ENCODE measurements around the gene NCDN. TPM values are rescaled to one million over a fixed set of nuclear protein-coding genes. Genes with fewer than 3 reads are reported as not detected.
A peak's percentile ranks its signal among the peaks of the same experiment; 100 is the strongest.

NCDN gene
- total RNA-seq, 2 experiments from 2014 or later = 21.1 to 23.4 TPM

- ChIA-PET CTCF (interaction anchor here (0.6 to 2.6 kb wide), 6 partner anchors 9 to 260 kb away, joined by 3 to 14 read pairs (median 4); no protein-coding TSS in a partner anchor), POLR2A (interaction anchor here (0.6 kb wide), 1 partner anchor 22 kb away, joined by 9 read pairs; no protein-coding TSS in a partner anchor)
- H3K36me3 Mint-ChIP-seq (ENCODE audit: low read depth) = peaks cover 33% of the 10 kb centered on the region
- DNase-seq (no peak), ATAC-seq (no peak)
- no peaks in the 10 kb centered on the region for H3K27me3 Mint-ChIP-seq
- H3K27ac Mint-ChIP-seq = no peak overlapping the region
- H3K4me1 Mint-ChIP-seq = peaks cover 34% of the 10 kb centered on the region
- intact Hi-C loops (cut with DNase I, micrococcal nuclease) = no loop called here
- H3K9me3 Mint-ChIP-seq (ENCODE audit: low read depth) = peaks cover 11% of the 10 kb centered on the region
- H3K4me3 Mint-ChIP-seq = no peak overlapping the region
Observed at GRCh38 chr1:35532497-35533223, 24.9 kb upstream of the NCDN start.

DNA sequence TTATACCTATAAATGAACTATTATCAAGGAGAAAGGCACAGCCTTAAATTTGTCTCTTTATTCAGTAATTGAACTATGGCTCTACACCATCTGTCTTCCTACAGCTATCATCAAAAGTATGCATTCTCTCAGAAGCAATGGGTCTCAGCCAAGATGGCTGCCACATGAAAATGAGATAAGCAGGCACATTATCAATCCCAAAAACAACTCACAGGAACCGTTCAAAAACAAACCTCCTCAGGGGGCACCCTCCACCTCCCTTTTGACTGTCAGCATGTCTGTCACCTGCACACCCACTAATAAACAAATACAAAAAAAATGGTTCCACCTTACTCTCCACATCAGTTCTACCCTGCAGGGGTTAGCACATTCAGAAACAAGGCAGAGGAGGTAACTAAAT, 24.0 kb upstream of the NCDN start:
- Mint-ChIP-seq H3K27me3 (no peaks in the 10 kb centered on the region), H3K36me3 (ENCODE audit: low read depth) (peaks cover 28% of the 10 kb centered on the region), H3K4me3 (no peak overlapping the region), H3K9me3 (ENCODE audit: low read depth) (peaks cover 7% of the 10 kb centered on the region), H3K27ac (no peak overlapping the region), H3K4me1 (peaks cover 42% of the 10 kb centered on the region)
- ChIA-PET CTCF (interaction anchor here (0.9 to 2.6 kb wide), 3 partner anchors 8 to 82 kb away, joined by 3 to 14 read pairs (median 6); no protein-coding TSS in a partner anchor), POLR2A (interaction anchor here (0.7 kb wide), 1 partner anchor 34 kb away, joined by 3 read pairs; no protein-coding TSS in a partner anchor)
- DNase-seq = no peak
- intact Hi-C loops (cut with DNase I, micrococcal nuclease) = no loop called here
- ATAC-seq = no peak

- Mint-ChIP-seq H3K36me3 (ENCODE audit: low read depth) (peaks cover 25% of the 10 kb centered on the region), H3K4me3 (no peak overlapping the region), H3K9me3 (ENCODE audit: low read depth) (peaks cover 4% of the 10 kb centered on the region), H3K27me3 (no peaks in the 10 kb centered on the region), H3K27ac (no peak overlapping the region), H3K4me1 (peaks cover 59% of the 10 kb centered on the region)
- DNase-seq = no peak
- intact Hi-C loops (cut with DNase I, micrococcal nuclease) = no loop called here
- ChIA-PET POLR2A (interaction anchor here (1.6 kb wide), 1 partner anchor 29 kb away, joined by 3 read pairs; no protein-coding TSS in a partner anchor), CTCF (interaction anchor here (1.0 to 2.4 kb wide), 5 partner anchors 17 to 237 kb away, joined by 3 to 16 read pairs (median 6); no protein-coding TSS in a partner anchor)
- no peak for ATAC-seq
Observed at GRCh38 chr1:35535243-35535642, 22.4 kb upstream of the NCDN start.

DNA sequence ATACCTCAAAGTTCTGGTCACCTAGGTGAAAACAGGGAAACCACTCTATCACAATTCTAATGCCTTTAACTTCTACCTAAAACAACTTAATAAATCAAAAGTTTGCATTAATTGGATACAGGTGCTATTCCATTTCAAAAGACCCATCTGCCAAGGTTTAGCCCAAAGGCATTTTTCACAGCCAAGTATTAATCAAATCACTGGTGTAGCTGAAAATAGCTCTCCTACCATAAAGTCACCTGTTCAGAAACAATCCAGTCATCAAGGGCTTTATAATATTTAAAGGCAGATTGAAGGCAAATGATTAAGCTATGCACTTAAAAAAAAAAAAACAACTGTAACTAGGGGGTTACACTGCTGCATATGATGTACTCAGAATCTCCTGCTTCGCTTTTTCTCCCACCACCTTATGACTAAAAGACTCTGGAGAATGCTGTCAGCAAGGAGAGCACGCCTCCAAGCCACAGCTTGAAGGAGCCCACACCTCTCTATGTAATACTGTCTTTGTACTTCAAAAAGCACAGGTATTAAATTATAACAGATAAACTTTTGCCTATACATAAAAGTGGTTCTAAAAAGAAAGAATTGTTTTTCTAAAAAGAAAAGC, 20.9 kb upstream of the NCDN start:
- intact Hi-C loops (cut with DNase I, micrococcal nuclease) = no loop called here
- no peaks in the 10 kb centered on the region for H3K9me3 Mint-ChIP-seq (ENCODE audit: low read depth)
- H3K4me3 Mint-ChIP-seq = no peak overlapping the region
- peaks cover 71% of the 10 kb centered on the region for H3K4me1 Mint-ChIP-seq
- CTCF ChIA-PET = interaction anchor here (0.6 to 2.4 kb wide), 12 partner anchors 12 to 1951 kb away, joined by 3 to 16 read pairs (median 3); no protein-coding TSS in a partner anchor
- H3K36me3 Mint-ChIP-seq (ENCODE audit: low read depth) = peaks cover 18% of the 10 kb centered on the region
- DNase-seq (peak; percentile 51), ATAC-seq (peak; percentile 68)
- H3K27ac Mint-ChIP-seq = peak overlapping the region; percentile 25
- no peaks in the 10 kb centered on the region for H3K27me3 Mint-ChIP-seq
- POLR2A ChIA-PET = interaction anchor here (0.5 to 1.6 kb wide), 6 partner anchors 11 to 280 kb away, joined by 3 to 13 read pairs (median 4); no protein-coding TSS in a partner anchor

DNA sequence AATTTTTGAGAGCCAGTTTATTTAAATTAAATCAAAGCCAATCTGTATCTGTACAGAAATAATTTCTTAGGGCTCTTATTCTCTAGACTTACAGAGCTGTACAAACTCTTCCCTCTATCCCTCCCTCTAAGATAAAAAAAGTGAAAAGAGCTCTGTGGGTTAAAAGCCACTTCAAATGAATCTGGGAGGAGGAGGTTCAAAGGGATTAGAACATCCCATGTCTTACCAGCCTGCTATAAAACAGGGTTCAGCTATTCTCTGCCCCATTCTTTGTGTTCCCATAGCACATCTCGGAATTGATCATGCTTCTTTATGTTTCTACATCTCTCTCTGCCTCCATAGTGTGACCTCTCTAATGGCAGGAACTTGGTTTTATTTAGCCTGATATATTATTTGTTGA, 19.8 kb upstream of the NCDN start:
- ChIA-PET POLR2A (interaction anchor here (1.0 to 1.1 kb wide), 2 partner anchors 20 to 281 kb away, joined by 3 to 13 read pairs; partner anchors contain the start of genes KIAA0319L and NCDN), CTCF (interaction anchor here (0.7 to 5.8 kb wide), 7 partner anchors 11 to 484 kb away, joined by 3 to 54 read pairs (median 4); no protein-coding TSS in a partner anchor)
- H3K36me3 Mint-ChIP-seq (ENCODE audit: low read depth) = peaks cover 17% of the 10 kb centered on the region
- peak overlapping the region; percentile 53 for H3K27ac Mint-ChIP-seq
- DNase-seq (no peak), ATAC-seq (no peak)
- H3K4me3 Mint-ChIP-seq = peak overlapping the region; percentile 12
- intact Hi-C loops (cut with DNase I, micrococcal nuclease) = loop anchor here in 1 of 2 experiments (2.0 kb wide), 2 partner anchors 19 to 31 kb away; partner anchors contain the start of genes KIAA0319L and NCDN
- H3K4me1 Mint-ChIP-seq = peaks cover 82% of the 10 kb centered on the region
- H3K9me3 Mint-ChIP-seq (ENCODE audit: low read depth) = no peaks in the 10 kb centered on the region
- H3K27me3 Mint-ChIP-seq = no peaks in the 10 kb centered on the region

GRCh38 chr1:35539073-35539823, 18.4 kb upstream of the NCDN start:
- intact Hi-C loops (cut with DNase I, micrococcal nuclease) = loop anchor here (1.0 to 2.0 kb wide), 4 partner anchors 18 to 33 kb away; partner anchors contain the start of genes KIAA0319L (in 2 of the 2) and NCDN (in 2 of the 2)
- ChIA-PET CTCF (interaction anchor here (0.6 to 5.8 kb wide), 5 partner anchors 31 to 459 kb away, joined by 3 to 54 read pairs (median 5); no protein-coding TSS in a partner anchor), POLR2A (interaction anchor here (0.6 to 1.5 kb wide), 4 partner anchors 33 to 230 kb away, joined by 3 to 11 read pairs (median 4); partner anchors contain the start of gene CLSPN)
- Mint-ChIP-seq H3K9me3 (ENCODE audit: low read depth) (no peaks in the 10 kb centered on the region), H3K27ac (peak overlapping the region; percentile 92), H3K36me3 (ENCODE audit: low read depth) (peaks cover 10% of the 10 kb centered on the region), H3K4me3 (peak overlapping the region; percentile 45), H3K27me3 (no peaks in the 10 kb centered on the region), H3K4me1 (peaks cover 87% of the 10 kb centered on the region)
- peak; percentile 76 for ATAC-seq
- peak; percentile 48 for DNase-seq

- CTCF ChIA-PET = interaction anchor here (0.7 to 5.8 kb wide), 4 partner anchors 31 to 88 kb away, joined by 4 to 54 read pairs (median 5); no protein-coding TSS in a partner anchor
- ATAC-seq = peak; percentile 55
- POLR2A ChIA-PET = interaction anchor here (0.6 to 1.5 kb wide), 4 partner anchors 33 to 229 kb away, joined by 3 to 11 read pairs (median 4); partner anchors contain the start of gene CLSPN
- Mint-ChIP-seq H3K36me3 (ENCODE audit: low read depth) (peaks cover 9% of the 10 kb centered on the region), H3K4me3 (peak overlapping the region; percentile 45), H3K9me3 (ENCODE audit: low read depth) (no peaks in the 10 kb centered on the region), H3K4me1 (peaks cover 88% of the 10 kb centered on the region), H3K27ac (peak overlapping the region; percentile 92), H3K27me3 (no peaks in the 10 kb centered on the region)
- DNase-seq = no peak
- intact Hi-C loops (cut with DNase I, micrococcal nuclease) = loop anchor here (1.0 to 2.0 kb wide), 4 partner anchors 17 to 34 kb away; partner anchors contain the start of genes KIAA0319L (in 2 of the 2) and NCDN (in 2 of the 2)
Observed at GRCh38 chr1:35539824-35540261, 17.8 kb upstream of the NCDN start.

DNA sequence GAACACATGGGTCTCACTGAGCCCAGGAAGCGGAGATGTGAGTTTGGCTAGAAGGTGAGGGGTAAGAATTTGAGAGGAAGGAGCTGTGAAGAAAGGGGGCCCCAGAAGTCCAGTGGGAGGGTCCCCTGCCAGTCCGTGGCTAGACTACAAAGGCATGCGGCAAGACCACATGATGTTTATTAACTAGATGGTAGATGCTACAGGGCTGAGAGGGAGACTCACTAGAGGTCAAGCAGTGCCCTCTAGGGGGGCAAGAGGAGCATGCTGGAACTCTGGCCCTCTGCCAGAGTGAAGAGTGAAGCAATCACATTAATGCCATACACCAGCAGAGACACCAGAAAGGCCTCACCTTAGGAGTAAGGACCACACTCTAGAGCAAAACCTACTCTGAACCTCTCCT, 12.6 kb upstream of the NCDN start:
- ChIA-PET POLR2A (no interaction called here), CTCF (interaction anchor here (0.7 to 4.0 kb wide), 5 partner anchors 11 to 225 kb away, joined by 3 to 42 read pairs (median 5); partner anchors contain the start of gene KIAA0319L)
- Mint-ChIP-seq H3K27me3 (no peaks in the 10 kb centered on the region), H3K4me1 (peaks cover 56% of the 10 kb centered on the region), H3K27ac (no peak overlapping the region), H3K9me3 (ENCODE audit: low read depth) (no peaks in the 10 kb centered on the region), H3K36me3 (ENCODE audit: low read depth) (peaks cover 20% of the 10 kb centered on the region), H3K4me3 (no peak overlapping the region)
- DNase-seq (peak; percentile 67), ATAC-seq (peak; percentile 91)
- intact Hi-C loops (cut with DNase I, micrococcal nuclease) = loop anchor here (1.0 kb wide), 1 partner anchor 94 kb away; no protein-coding TSS in a partner anchor

- H3K9me3 Mint-ChIP-seq (ENCODE audit: low read depth) = no peaks in the 10 kb centered on the region
- DNase-seq (no peak), ATAC-seq (no peak)
- no peak overlapping the region for H3K4me3 Mint-ChIP-seq
- H3K36me3 Mint-ChIP-seq (ENCODE audit: low read depth) = peaks cover 20% of the 10 kb centered on the region
- ChIA-PET POLR2A (no interaction called here), CTCF (interaction anchor here (4.0 kb wide), 1 partner anchor 94 kb away, joined by 42 read pairs; no protein-coding TSS in a partner anchor)
- no peaks in the 10 kb centered on the region for H3K27me3 Mint-ChIP-seq
- H3K27ac Mint-ChIP-seq = no peak overlapping the region
- H3K4me1 Mint-ChIP-seq = peaks cover 44% of the 10 kb centered on the region
- intact Hi-C loops (cut with DNase I, micrococcal nuclease) = no loop called here
Observed at GRCh38 chr1:35546614-35547013, 11.0 kb upstream of the NCDN start.

GRCh38 chr1:35553851-35554250, 3.7 kb upstream of the NCDN start:
- H3K27me3 Mint-ChIP-seq = no peaks in the 10 kb centered on the region
- H3K27ac Mint-ChIP-seq = no peak overlapping the region
- H3K36me3 Mint-ChIP-seq (ENCODE audit: low read depth) = peaks cover 25% of the 10 kb centered on the region
- CTCF ChIA-PET = no interaction called here
- intact Hi-C loops (cut with DNase I, micrococcal nuclease) = loop anchor here in 1 of 2 experiments (10.0 kb wide), 1 partner anchor 831 kb away; the partner anchor contains the start of gene STK40
- no peak for DNase-seq
- no peak overlapping the region for H3K4me3 Mint-ChIP-seq
- peaks cover 43% of the 10 kb centered on the region for H3K4me1 Mint-ChIP-seq
- POLR2A ChIA-PET = no interaction called here
- H3K9me3 Mint-ChIP-seq (ENCODE audit: low read depth) = no peaks in the 10 kb centered on the region
- ATAC-seq = no peak
